ENCODE data around the gene MRPS14.

The MRPS14 gene

DNA sequence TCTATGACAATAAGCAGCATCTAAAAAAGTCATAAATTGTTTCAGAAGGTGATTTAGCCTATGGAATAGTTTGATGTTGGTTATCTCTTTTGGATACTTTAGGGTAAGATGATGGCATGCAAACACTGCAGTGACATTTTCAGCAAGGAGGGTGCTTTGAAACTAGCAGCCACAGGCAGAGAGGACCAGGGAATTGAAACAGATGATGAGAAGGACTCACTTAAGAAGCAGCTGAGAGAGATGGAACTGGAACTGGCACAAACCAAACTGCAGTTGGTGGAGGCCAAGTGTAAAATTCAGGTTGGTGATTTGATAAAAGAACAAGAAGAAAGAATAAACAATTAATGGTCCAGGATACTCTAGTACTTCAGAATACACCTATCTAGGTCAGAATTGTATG lies 34.7 kb downstream of the MRPS14 start:
- DNase-seq (ENCODE audit: low read depth, low spot score): no peak

DNA sequence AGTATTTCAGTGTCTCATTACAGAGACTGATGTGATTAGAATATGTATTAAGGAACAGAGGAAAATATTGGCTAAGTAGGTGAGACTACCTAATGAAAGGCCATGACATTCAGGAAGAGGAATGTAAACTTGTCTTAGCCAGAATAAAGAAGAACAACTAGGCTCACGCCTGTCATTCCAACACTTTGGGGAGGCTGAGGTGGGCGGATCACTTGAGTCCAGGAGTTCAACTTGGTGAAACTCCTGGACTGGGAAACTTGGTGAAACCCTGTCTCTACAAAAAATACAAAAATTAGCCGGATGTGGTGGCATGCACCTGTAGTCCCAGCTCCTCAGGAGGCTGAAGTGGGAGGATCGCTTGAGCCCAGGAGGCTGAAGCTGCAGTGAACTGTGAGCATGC lies 38.3 kb downstream of the MRPS14 start:
- DNase-seq (ENCODE audit: low read depth, low spot score): no peak

DNA sequence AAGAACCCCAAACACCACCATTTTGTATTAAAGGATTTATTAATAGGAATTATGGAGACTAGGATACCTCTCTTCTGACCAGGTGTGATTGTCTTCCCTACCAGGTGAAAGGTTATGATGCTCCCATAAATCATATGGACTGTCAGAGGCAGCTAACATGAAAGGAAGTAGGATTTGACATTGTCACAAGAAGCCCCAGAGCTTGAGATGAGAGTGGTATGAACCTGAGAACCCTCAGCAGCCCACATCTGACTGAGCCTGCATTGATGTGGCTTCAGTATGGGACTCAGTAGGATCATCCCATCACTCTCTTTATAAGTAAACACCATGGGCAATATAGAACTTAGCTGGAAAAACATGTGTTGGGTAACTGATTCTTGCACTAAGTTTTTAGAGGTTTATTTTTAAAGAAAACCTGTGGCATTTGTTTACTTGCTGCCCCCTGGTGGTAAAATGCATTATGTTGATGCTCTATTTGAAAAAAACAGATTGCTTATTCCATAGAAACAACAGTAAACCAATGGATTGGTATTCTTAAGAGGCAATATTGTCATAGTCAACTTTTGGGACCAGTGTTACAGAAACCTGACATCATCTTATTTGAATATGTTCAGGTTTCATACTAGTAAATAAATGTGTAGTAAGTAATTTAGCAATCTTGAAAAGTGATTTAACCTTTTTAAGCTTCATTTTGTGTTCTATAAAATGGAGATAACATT lies 40.1 kb downstream of the MRPS14 start:
- peak; percentile 70 for DNase-seq (ENCODE audit: low read depth, low spot score)

DNA sequence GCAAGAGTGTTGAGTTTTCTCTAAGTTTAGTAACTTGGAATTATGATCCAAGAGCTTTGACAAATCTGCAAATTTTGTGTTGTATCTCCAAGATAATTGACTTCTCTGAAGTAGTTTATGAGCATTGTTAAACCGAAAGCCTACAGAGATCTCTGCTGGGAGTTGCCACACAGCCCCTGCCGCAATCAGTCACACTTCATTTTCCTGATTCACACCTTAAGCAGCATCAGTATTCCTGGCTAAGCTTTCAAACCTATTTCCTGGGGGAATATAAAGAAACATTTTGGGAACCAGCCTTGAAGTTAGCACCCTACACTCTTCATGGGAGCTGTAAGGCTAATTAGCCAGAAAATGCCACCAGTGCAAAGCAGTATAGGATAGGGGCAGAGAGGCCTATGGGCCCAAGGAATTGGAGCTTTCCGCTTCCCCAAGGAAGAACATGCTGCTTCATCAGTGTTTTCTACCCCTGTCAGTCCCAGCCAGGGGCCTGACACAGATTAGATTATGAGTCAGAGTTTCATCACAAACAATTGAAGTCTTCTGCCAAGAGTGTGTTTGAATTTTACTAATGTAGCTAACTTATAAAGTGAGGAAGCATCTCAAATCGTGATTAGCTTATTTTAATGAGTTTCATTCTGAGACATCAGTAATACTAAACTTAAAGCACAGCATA lies 46.7 kb downstream of the MRPS14 start:
- DNase-seq (ENCODE audit: low read depth, low spot score): peak; percentile 39

DNA sequence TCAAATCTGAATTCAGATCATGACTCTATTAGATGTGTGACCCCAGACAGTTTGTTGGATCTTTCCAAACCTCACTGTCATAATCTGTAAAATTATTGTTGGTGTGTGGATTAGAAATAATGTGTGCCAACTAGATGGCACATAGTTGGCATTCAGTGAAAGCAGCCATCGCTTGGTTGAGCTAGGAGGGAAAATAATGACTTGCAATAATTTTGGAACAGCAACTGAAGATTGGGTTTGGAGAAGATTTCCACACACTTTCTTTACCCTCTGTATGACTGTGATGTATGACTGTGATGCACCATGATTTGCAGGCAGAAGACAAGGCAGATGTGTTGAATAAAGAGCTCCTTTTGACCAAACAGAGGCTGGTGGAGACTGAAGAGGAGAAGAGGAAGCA lies 47.5 kb downstream of the MRPS14 start:
- no peak for DNase-seq (ENCODE audit: low read depth, low spot score)

DNA sequence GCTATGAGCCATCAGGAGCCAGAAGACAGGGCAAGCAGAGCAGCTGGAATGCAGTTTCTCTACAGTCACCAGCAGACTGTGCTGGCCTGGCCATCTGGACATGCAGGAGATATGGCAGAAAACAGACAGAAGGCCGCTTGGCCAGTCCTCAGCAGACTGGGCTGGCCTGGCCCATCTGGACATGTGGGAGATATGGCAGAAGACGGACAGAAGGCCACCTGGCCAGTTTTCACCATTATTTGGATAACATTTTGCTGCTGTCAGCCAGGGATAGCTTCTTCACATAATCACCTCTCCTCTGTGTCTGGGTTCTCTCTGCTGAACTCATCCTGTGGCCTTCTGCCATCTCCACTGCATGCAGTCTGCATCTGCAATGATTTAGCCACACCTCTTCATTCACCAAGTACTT lies 48.5 kb downstream of the MRPS14 start:
- DNase-seq (ENCODE audit: low read depth, low spot score): no peak

DNA sequence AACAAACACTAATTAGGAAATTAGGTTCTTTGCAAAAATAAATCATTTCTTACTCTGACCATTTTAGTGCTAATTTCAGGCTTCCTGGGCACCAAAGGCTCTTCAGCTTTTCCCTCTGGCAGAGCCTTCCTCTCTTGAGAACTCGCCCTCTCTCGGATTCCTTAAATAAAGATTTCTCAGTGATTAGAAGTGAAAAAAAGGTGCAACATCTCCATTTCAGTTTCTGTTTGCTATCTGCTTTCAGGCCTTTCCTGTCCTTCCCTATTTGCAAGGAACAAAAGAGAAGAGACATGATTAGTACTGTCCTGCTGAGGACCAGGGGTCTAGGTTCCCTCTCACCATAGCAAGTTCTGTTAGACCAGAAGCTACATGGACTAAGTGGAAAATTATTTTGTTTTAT lies 51.3 kb downstream of the MRPS14 start:
- DNase-seq (ENCODE audit: low read depth, low spot score): no peak

DNA sequence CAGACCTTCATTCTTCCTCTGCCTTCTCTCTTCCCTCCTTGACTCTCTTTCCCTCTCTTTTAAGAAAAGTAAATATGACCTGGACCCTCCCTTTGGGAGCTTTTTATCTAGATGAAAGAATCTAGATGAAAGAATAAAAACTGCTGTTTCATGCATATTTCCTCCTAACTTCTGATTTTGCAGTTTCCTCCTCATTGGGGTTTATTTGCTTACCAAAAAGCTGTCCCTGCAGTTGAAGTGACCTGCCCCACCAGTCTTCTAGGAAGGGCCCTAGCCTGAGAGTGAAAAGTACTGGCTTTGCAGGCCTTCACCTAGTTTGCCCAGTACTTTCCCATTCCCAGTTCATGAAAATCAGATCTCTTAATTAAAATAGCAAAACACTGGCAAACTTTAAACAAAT lies 51.8 kb downstream of the MRPS14 start:
- DNase-seq (ENCODE audit: low read depth, low spot score): no peak

DNA sequence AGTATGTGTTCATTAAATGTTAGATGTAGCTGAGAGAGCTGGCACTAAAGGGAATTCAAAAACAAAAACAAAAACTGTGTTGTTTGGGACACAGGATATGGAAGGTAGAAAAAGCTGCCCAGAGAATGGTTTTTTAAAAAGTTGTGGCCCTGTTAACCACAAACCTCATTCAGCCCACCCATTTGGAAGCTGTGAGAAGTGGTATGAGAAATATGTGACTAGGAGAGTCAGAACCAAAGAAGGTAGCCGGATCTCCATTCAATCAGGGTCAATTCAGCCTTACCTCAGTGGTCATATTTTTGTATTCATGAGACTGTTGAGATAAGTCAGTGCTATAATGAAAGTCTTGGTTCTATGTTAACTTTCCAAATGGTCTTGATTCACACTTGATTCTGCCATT lies 53.2 kb downstream of the MRPS14 start:
- peak; percentile 89 for DNase-seq (ENCODE audit: low read depth, low spot score)

DNA sequence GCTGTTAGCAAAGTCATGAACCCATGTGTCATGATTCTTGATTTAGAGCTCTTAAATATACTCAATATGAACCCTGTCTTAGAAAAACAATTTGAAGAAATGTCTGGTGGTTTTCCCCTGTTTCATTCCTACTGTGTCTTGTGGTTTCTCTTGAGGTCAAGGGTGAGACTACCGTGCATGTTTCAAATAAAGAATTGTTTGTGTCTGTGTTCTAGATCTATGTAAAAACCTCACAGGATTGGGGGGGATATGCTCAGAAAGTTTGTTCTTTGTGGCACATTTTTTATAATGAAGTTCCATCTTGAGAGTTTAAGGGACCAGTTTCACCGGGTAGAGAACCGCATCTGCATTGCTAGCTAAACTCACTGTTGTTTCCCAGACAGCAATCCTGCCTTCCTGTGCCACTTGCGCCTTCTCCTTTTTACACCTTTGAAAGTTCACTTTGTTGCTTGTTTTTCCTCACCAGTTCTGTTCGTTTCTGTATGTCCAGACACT lies 54.4 kb downstream of the MRPS14 start:
- peak; percentile 91 for DNase-seq (ENCODE audit: low read depth, low spot score)

DNA sequence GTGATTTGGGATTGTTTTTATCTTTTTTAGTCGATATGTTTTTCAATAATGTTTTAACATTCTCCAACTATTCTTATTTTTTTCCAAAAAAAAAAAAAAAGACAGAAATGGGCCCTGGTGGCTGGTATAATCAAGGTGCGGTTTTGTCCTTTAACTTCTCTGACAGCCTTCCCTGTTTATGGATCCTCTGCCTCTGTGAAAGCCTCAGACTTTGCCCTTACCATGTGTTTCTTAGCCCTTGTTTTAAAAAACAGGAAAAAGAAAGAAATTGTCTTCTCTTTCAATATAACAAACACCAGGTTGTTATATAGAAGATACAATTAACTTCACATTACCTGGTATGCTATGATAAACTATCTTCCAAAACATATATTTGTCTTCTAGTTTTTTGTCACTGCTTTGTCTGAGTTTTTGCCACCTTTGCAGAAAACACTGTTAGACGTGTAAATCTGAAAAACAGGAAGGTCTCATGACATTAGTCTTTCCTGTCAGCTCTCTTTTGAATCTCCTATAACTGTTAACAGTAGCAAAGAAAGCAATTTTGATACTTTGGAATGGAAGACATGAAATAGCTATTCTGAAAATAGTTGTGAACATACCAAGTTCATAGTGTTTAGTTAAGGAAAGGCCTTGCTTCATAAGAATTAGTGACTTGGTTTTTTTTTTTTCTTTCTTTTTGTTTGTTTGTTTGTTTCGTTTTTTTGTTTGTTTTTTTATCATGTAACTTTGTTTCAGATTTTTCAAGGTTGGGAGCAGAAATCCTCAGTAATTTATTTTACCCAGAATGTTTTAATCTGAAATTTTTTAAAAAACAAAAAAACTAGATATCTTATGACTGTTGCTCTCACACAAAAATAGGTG lies 55.1 kb downstream of the MRPS14 start:
- no peak for DNase-seq (ENCODE audit: low read depth, low spot score)

DNA sequence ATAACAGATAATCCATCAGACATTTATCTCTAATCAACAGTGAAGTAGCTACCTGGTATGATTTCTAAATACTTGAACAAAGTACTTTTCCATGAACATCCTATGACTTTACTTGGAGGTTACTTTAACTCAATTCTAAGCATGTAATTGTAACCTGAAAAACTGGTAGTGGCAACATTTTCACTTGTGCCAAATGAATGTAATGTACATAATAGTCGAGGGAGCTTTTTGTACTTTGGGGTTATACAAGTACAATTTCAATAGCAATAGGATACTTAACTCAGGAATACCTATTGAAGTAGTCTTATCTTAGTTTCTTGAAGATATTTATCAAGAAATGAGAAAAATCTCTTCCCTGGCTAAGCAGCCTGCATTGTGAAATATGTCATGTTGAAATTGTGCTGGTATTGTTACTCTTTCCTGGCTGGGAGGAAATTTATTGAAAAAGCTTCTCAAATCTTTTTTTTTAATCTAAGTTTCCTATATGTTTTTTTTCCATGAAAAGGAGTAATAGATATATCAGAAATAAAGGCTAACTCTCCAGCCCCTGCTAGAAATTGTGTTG lies 57.1 kb downstream of the MRPS14 start:
- no peak for DNase-seq (ENCODE audit: low read depth, low spot score)

DNA sequence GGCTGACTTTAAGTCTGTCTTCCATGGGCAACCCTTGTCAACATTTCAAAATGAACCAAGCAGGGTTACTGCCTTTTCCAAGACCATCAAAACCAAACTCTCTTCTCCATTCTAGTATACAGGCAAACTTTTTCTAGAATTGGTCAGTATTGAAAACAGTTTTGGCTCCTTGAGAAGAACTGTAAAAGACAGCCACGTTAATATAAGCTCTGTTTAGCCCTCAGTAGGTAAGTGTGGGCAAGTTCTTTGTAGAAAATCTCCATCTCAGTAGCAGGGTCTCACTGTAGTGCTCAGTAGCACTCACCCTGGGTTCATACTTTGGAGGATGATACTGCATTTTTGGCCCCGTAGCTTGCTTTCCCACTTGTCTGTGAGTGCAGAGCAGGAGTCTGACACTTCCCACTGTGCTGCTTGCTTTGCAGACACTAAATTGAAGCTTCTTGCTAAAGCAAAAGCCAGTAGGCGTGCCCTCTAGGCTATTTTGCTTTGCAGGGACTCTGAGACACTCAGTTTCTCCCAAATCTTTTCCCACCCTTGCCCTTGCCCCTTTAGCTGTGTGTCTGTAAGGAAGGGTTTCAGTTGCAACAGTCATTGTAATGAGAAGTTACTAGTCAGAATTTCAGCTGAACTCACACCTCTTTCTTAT lies 57.7 kb downstream of the MRPS14 start:
- no peak for DNase-seq (ENCODE audit: low read depth, low spot score)

DNA sequence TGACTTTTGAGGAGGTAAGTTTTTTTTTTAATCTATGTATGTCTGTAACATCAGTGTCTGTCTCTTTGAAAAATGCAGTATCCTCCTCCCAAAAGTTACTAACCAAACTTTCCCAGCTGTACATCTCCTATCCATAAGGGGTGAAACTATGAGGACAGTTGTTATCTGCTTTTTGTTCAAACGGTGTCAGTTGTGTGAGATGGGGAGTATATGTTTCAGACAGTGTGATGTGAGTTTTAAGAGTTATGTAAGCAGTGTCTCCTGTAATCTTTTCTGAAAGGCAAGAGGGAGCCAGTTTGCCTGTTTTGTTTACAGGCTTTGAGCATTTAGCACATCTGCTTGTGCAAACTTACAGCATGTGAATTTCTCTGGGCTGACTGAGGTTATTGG lies 58.3 kb downstream of the MRPS14 start:
- no peak for DNase-seq (ENCODE audit: low read depth, low spot score)

DNA sequence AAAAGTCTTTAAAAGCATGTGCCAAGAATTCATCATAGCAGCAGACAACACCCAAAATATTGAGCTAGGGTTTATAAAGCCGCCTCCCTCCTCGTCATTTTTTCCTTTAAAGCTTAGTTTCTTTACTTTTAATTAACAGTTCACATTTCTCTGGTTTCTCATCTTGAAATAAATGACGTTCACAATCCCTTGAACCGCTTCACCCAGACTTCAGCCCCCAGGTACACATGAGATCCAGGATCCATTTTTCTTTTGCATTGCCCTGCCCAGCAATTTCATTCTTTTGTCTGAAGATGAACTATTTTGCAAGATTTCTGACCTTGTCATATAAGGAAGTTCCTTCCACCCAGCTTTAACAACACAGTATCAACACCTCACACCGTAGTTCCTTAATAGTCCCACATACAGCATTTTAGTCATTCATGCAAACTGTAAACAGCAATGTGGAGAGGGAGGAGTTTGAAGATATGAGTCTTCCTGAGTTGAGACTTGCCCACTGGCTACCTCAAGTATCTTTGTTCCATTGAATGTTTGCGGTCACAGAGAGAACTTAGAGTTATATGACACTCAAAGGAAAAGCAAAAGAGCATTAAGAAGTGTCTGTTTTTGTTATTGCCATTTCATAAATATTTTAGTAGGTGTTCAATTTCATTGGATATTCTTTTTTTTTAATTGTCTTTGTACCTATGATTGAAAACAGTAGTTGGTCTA lies 58.8 kb downstream of the MRPS14 start:
- DNase-seq (ENCODE audit: low read depth, low spot score): peak; percentile 16

DNA sequence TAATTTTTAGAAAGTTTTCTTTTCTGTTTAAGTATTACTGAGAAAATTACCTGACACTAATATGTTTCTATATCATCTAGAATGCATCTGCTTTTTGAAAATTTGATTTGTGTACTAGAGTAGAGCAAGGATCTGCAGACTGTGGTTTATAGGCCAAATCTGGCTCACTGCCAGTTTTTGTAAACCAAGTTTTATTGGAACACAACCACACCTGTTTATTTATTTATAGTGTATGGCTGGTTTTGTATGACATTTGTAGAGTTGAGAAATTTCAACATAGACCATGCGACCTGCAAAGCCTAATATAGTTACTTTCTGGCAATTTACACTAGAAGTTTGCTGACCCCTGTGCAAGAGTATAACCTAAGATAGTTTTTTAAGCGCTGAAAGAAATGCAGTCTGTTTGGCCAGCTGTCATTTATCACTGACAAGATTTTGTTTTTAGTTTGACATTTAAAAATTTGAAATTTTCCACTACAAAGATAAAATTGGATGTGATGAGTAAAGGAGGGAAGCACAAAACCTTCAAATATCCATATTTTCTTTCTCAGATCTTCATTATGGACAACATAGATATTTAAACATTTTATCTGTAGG lies 59.6 kb downstream of the MRPS14 start:
- DNase-seq (ENCODE audit: low read depth, low spot score): no peak

Data from astrocyte of the hippocampus (primary cell).